Nephron (organoid): Measurements from ENCODE around the gene AP5Z1.
"Not testable (repeated sequence)": the region's sequence is repeated elsewhere in the genome, so short reads cannot be mapped to it uniquely, and the experiment has no call there.

Experiments
- H3K27ac Mint-ChIP-seq, 3 experiments: 2 replicates each; pipeline ENCODE4 v1.8.0; 2020; ENCODE audit warnings: mixed read lengths in 3 of 3, mild to moderate bottlenecking in 2 of 3, moderate library complexity in 1 of 3
- H3K27me3 Mint-ChIP-seq: 2 replicates; pipeline ENCODE4 v1.8.0; 2021; ENCODE audit warnings: low read depth, mild to moderate bottlenecking, moderate library complexity, mixed read lengths
- H3K36me3 Mint-ChIP-seq: 2 replicates; pipeline ENCODE4 v1.8.0; 2020; ENCODE audit warnings: low read depth, mixed read lengths
- H3K4me1 Mint-ChIP-seq: 2 replicates; pipeline ENCODE4 v1.8.0; 2020; ENCODE audit warnings: mixed read lengths
- H3K4me3 Mint-ChIP-seq, 3 experiments: 2 replicates each; pipeline ENCODE4 v1.8.0; 2020; ENCODE audit warnings: mild to moderate bottlenecking in 3 of 3, mixed read lengths in 3 of 3, moderate library complexity in 2 of 3
- H3K9me3 Mint-ChIP-seq: 2 replicates; pipeline ENCODE4 v1.8.0; 2020; ENCODE audit warnings: mixed read lengths
- TF ChIP-seq, protein P1 (sequence below), 3 experiments: fragments of 200-600 bp; sonication (generic); IDR thresholded peaks; one replicate each; pipeline ENCODE4 v1.5.0; 2021; ENCODE audit warnings: antibody characterized with exemption in 3 of 3; ENCODE audit not compliant: unreplicated experiment in 3 of 3

The AP5Z1 gene

DNA sequence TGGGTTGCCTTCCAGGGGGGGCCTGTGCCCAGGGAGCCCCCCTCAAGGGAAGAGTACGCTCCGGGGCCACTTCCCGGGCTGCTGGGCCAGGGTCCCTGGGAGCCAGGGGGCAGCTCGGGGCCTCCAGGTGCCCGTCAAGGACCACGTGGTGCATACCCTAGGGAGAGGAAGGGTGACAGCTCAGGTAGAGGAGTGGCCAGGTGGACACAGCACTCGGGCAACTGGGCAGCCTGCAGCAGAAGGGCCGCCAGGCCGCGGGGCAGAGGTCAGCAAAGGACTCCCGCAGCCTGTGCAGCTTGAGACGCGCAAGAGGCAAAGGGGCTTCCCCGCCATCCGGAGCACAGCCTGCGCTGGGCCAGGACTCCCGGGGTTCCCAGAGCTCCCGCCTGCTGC, 26.4 kb downstream of the AP5Z1 start:
- TF ChIP-seq, protein P1, sequence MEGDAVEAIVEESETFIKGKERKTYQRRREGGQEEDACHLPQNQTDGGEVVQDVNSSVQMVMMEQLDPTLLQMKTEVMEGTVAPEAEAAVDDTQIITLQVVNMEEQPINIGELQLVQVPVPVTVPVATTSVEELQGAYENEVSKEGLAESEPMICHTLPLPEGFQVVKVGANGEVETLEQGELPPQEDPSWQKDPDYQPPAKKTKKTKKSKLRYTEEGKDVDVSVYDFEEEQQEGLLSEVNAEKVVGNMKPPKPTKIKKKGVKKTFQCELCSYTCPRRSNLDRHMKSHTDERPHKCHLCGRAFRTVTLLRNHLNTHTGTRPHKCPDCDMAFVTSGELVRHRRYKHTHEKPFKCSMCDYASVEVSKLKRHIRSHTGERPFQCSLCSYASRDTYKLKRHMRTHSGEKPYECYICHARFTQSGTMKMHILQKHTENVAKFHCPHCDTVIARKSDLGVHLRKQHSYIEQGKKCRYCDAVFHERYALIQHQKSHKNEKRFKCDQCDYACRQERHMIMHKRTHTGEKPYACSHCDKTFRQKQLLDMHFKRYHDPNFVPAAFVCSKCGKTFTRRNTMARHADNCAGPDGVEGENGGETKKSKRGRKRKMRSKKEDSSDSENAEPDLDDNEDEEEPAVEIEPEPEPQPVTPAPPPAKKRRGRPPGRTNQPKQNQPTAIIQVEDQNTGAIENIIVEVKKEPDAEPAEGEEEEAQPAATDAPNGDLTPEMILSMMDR (IDR thresholded peaks at IDR 0.05; ENCODE audit: unreplicated experiment in 3 of 3), result no peak
- Mint-ChIP-seq H3K27me3 (peaks cover 15% of the 10 kb centered on the region), H3K4me1 (no peaks in the 10 kb centered on the region), H3K27ac (no peak overlapping the region), H3K4me3 (no peak overlapping the region), H3K9me3 (no peaks in the 10 kb centered on the region), H3K36me3 (no peaks in the 10 kb centered on the region)

DNA sequence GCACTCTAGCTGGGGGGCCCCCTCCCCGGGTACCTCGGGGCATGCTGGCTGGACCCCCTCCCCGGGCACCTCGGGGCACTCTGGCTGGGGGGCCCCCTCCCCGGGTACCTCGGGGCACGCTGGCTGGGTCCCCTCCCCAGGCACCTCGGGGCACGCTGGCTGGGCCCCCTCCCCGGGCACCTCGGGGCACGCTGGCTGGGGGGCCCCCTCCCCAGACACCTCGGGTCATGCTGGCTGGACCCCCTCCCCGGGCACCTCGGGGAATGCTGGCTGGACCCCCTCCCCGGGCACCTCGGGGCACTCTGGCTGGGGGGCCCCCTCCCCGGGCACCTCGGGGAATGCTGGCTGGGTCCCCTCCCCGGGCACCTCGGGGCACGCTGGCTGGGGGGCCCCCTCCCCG, 27.2 kb downstream of the AP5Z1 start:
- not testable (repeated sequence) for H3K4me1 Mint-ChIP-seq, H3K27ac Mint-ChIP-seq, H3K4me3 Mint-ChIP-seq, H3K36me3 Mint-ChIP-seq, H3K9me3 Mint-ChIP-seq
- H3K27me3 Mint-ChIP-seq, result peaks cover 21% of the 10 kb centered on the region

DNA sequence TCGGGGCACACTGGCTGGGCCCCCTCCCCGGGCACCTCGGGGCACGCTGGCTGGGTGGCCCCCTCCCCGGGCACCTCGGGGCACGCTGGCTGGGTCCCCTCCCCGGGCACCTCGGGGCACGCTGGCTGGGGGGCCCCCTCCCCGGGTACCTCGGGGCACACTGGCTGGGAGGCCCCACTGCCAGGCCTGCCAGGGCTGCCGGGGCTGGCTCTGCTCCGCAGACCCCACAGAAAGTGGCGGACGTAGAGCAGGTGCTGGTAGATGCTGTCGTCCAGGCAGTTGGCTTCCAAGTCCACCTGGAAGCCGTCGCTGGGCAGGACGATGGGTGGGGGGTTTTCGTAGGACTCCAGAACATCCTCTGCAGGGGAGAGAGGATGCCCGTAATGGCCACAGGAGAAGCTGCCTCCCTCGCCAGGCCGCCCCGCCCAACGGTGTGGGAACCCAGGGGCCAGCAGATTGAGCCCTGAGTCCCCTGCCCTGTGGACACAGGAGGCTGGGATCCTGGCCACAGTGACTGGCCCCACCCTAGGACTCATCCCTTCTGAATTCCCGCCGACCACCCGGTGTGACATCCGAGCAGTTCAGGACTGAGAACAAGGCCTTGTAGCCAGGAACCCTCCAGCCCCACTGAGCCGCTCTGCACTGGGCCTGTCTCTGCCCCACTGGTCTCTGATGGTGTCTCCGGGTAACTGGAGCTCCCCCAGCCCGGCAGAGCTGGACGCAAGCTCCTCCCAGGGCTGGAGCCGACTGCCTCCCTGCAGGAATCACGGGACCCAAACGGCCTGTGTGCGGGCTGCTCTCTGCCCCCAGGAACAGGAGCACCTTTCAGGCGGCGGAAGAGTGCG, 28.2 kb downstream of the AP5Z1 start:
- no peaks in the 10 kb centered on the region for H3K4me1 Mint-ChIP-seq
- TF ChIP-seq, protein P1 (IDR thresholded peaks at IDR 0.05; ENCODE audit: unreplicated experiment in 3 of 3), result no peak
- no peaks in the 10 kb centered on the region for H3K9me3 Mint-ChIP-seq
- H3K27ac Mint-ChIP-seq, result peak overlapping the region in 2 of 3 experiments; percentile 28
- H3K27me3 Mint-ChIP-seq, result peaks cover 29% of the 10 kb centered on the region
- no peaks in the 10 kb centered on the region for H3K36me3 Mint-ChIP-seq
- H3K4me3 Mint-ChIP-seq, result no peak overlapping the region

DNA sequence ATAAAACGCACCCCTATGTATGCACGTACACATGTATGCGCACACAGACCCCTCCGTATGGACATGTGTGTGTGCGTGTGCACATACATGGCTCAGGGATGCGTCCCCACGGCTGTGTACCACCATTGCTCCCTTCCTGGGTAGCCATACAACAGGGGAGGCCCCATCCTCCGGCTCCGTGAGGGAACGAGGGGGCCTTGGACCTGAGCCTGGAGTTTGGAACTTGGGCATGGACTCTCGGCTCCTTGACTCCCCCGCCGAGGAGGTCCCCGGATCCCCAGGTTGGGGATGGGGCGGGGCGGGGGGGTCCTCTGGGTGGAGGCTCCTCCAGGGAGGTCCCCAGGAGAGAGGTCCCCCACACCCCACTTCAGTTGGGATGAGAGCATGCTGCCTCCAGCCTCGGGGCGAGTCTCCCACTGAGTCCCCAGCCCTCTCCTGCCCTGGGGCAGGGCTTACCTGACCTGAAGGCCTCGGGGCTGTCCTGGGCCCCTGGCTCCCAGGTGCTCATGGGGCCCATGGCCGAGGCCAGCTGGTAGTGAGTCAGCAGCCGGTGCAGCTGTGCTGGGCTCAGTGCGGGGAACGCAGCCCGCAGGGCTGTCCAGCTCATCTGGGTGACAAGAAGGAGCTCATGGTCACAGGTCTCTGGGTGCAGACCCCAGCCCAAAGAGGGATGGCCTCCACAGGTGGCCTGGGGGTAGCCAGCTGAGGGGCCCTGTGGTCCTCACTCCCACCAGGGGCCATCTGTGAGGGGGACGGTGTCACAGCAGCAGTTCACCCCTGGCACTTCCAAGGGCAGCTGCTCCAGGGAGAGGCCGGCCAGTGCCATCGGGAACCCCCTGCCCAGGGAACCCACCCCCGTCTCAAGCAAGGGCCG, 29.9 kb downstream of the AP5Z1 start:
- Mint-ChIP-seq H3K9me3 (no peaks in the 10 kb centered on the region), H3K27me3 (peaks cover 33% of the 10 kb centered on the region), H3K36me3 (no peaks in the 10 kb centered on the region), H3K4me3 (no peak overlapping the region), H3K4me1 (no peaks in the 10 kb centered on the region), H3K27ac (no peak overlapping the region)
- TF ChIP-seq, protein P1 (IDR thresholded peaks at IDR 0.05; ENCODE audit: unreplicated experiment in 3 of 3), result no peak

DNA sequence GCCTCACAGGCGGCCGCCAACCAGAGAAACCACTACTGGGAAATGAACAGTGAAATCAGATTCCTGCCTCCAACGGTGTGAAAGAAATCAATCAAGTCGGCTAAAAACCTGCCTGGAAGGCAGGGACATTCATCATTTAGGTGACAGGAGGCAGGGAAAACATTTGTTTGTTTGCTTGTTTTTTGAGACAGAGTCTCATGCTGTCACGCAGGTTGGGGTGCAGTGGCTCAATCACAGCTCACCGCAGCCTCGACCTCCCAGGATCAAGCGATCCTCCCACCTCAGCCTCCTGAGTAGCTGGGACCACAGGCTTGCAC, 30.5 kb downstream of the AP5Z1 start:
- no peaks in the 10 kb centered on the region for H3K36me3 Mint-ChIP-seq
- H3K4me3 Mint-ChIP-seq, result no peak overlapping the region
- TF ChIP-seq, protein P1 (IDR thresholded peaks at IDR 0.05; ENCODE audit: unreplicated experiment in 3 of 3), result no peak
- peaks cover 31% of the 10 kb centered on the region for H3K27me3 Mint-ChIP-seq
- no peak overlapping the region for H3K27ac Mint-ChIP-seq
- no peaks in the 10 kb centered on the region for H3K9me3 Mint-ChIP-seq
- no peaks in the 10 kb centered on the region for H3K4me1 Mint-ChIP-seq

DNA sequence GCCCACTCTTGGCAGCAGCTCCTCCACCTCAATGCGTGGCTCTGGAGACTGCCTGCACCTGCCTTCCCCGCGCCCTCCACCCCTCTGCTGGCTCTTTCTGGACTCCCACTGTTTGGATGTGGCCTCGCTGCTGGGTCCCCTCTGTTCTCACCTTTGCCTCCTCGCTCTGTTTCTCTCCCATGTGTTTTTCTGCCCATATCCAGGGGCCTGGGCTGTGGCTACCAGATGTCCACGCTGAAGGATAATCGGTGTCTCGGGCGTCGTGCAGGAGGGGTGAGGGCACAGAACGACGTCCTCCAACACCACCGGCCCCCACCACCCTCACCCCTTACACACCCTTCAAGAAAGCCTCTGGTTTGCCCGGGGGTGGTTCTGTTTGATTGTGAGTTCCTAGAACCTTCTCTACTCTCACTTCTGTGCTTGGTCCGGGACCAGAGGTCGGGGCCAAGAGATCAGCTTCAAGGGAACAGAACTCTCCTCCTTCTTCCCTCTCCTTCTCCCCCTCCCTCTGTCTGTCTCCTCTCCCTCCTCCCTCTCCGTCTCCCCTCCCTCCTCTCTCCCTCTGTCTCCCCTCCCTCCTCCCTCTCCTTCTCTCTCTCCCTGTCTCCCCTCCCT, 31.7 kb downstream of the AP5Z1 start:
- Mint-ChIP-seq H3K4me1 (no peaks in the 10 kb centered on the region), H3K27me3 (peaks cover 27% of the 10 kb centered on the region), H3K9me3 (no peaks in the 10 kb centered on the region), H3K36me3 (no peaks in the 10 kb centered on the region), H3K27ac (no peak overlapping the region), H3K4me3 (no peak overlapping the region)
- TF ChIP-seq, protein P1 (IDR thresholded peaks at IDR 0.05; ENCODE audit: unreplicated experiment in 3 of 3), result no peak
